Liver (tissue), 9 donors: ENCODE results near the gene PKD2L1. TPM values are rescaled to one million over a fixed set of nuclear protein-coding genes. Genes with fewer than 3 reads are reported as not detected.

Source experiments
- DNase-seq: peaks from one replicate; pipeline ENCODE4 v3.0.0-alpha.2; 2017; ENCODE audit warnings: low spot score
- H3K27ac ChIP-seq, 2 donors: one replicate each; pipeline ENCODE4 v1.7.0; 2013; ENCODE audit warnings: inconsistent platforms in 2 of 2, low read length in 2 of 2, control low read depth in 1 of 2, low read depth in 1 of 2, mild to moderate bottlenecking in 1 of 2
- H3K27me3 ChIP-seq, 4 donors: one replicate each; pipeline versions ENCODE4 v1.6.1 to v1.7.0; 2013; ENCODE audit warnings: low read length in 3 of 4, inconsistent platforms in 1 of 4, mild to moderate bottlenecking in 1 of 4, moderate library complexity in 1 of 4; ENCODE audit not compliant: control insufficient read depth in 4 of 4, insufficient read depth in 4 of 4
- H3K36me3 ChIP-seq, 4 donors: one replicate each; pipeline versions ENCODE4 v1.6.1 to v1.7.0; 2013; ENCODE audit warnings: low read length in 3 of 4, mild to moderate bottlenecking in 3 of 4, low read depth in 1 of 4, moderate library complexity in 1 of 4; ENCODE audit not compliant: control insufficient read depth in 4 of 4, insufficient read depth in 3 of 4
- H3K4me1 ChIP-seq, 4 donors: one replicate each; pipeline versions ENCODE4 v1.6.1 to v1.7.0; 2013; ENCODE audit warnings: low read length in 3 of 4, mild to moderate bottlenecking in 3 of 4, moderate library complexity in 1 of 4; ENCODE audit not compliant: control insufficient read depth in 4 of 4, insufficient read depth in 4 of 4
- H3K4me3 ChIP-seq, 3 donors: one replicate each; pipeline versions ENCODE4 v1.6.1 to v1.7.0; 2013; ENCODE audit warnings: low read length in 3 of 3, control low read depth in 1 of 3, low read depth in 1 of 3, mild to moderate bottlenecking in 1 of 3
- H3K9ac ChIP-seq, 2 donors: one replicate each; pipeline ENCODE4 v1.7.0; 2013; ENCODE audit warnings: low read length in 2 of 2, mild to moderate bottlenecking in 2 of 2, moderate library complexity in 2 of 2, control low read depth in 1 of 2, low read depth in 1 of 2
- H3K9me3 ChIP-seq, 4 donors: one replicate each; pipeline versions ENCODE4 v1.6.1 to v1.7.0; 2013; ENCODE audit warnings: low read length in 3 of 4; ENCODE audit not compliant: control insufficient read depth in 4 of 4
- FOXA1 ChIP-seq: IDR thresholded peaks from 2 replicates; pipeline ENCODE4 v1.6.1; 2016; ENCODE audit warnings: antibody characterized with exemption
- FOXA2 ChIP-seq: IDR thresholded peaks from 2 replicates; pipeline ENCODE4 v1.6.1; 2016; ENCODE audit warnings: antibody characterized with exemption
- GABPA ChIP-seq, 2 donors: IDR thresholded peaks in 1 of 2; conservative IDR thresholded peaks in 1 of 2; 2 replicates each; pipeline ENCODE4 v1.6.1; 2016; ENCODE audit warnings: antibody characterized with exemption in 2 of 2, mild to moderate bottlenecking in 1 of 2, moderate library complexity in 1 of 2
- HNF4A ChIP-seq, 2 donors: conservative IDR thresholded peaks; 2 replicates each; pipeline ENCODE4 v1.6.1; 2016; ENCODE audit warnings: antibody characterized with exemption in 2 of 2, mild to moderate bottlenecking in 2 of 2
- HNF4G ChIP-seq: IDR thresholded peaks from 2 replicates; pipeline ENCODE4 v1.6.1; 2016; ENCODE audit warnings: antibody characterized with exemption
- JUND ChIP-seq, 2 donors: IDR thresholded peaks; 2 replicates each; pipeline ENCODE4 v1.6.1; 2016; ENCODE audit warnings: antibody characterized with exemption in 2 of 2
- NR2F2 ChIP-seq: IDR thresholded peaks from 2 replicates; pipeline ENCODE4 v1.6.1; 2016; ENCODE audit warnings: antibody characterized with exemption
- RAD21 ChIP-seq, 2 donors: IDR thresholded peaks; 2 replicates each; pipeline ENCODE4 v1.6.1; 2016; ENCODE audit warnings: antibody characterized with exemption in 2 of 2, mild to moderate bottlenecking in 2 of 2
- REST ChIP-seq: IDR thresholded peaks from 2 replicates; pipeline ENCODE4 v1.6.1; 2016; ENCODE audit warnings: antibody characterized with exemption, mild to moderate bottlenecking
- RXRA ChIP-seq, 2 donors: IDR thresholded peaks; 2 replicates each; pipeline ENCODE4 v1.6.1; 2017 to 2018; ENCODE audit warnings: antibody characterized with exemption in 2 of 2, mild to moderate bottlenecking in 1 of 2
- SP1 ChIP-seq: IDR thresholded peaks from 2 replicates; pipeline ENCODE4 v1.6.1; 2018; ENCODE audit warnings: antibody characterized with exemption, mild to moderate bottlenecking
- TAF1 ChIP-seq: conservative IDR thresholded peaks from 2 replicates; pipeline ENCODE4 v1.6.1; 2016; ENCODE audit warnings: antibody characterized with exemption, mild to moderate bottlenecking
- YY1 ChIP-seq: IDR thresholded peaks from 2 replicates; pipeline ENCODE4 v1.6.1; 2016; ENCODE audit warnings: antibody characterized with exemption, mild to moderate bottlenecking
- ZBTB33 ChIP-seq: IDR thresholded peaks from 2 replicates; pipeline ENCODE4 v1.6.1; 2016; ENCODE audit warnings: antibody characterized with exemption
- WGBS: extraction: QIAGEN DNeasy Blood & Tissue Kit; methylation state at CpG from one replicate; pipeline ENCODE4 v1.1.7; 2013; 5-methylcytosine and 5-hydroxymethylcytosine counted together
- polyA plus RNA-seq, 2 donors: library from polyadenylated mRNA; stranded (reverse) in 1 of 2; unstranded in 1 of 2; fragments of 200-250 nt in 1 of 2; fragments of >200 nt in 1 of 2; fragmentation: Nextera tagmentation in 1 of 2; extraction: Ambion mirVana in 1 of 2; gene quantifications; one replicate each; pipeline versions ENCODE4 v1.2.1 to v1.2.3, GENCODE V29; 2013 to 2015
- total RNA-seq, 2 donors: library from RNA; depleted of rRNA; stranded (reverse); fragments of >200 nt; gene quantifications; one replicate each; pipeline ENCODE4 v1.2.3, GENCODE V29; 2014
- TF ChIP-seq, protein P1 (sequence below): fragments of 150-350 bp; IDR thresholded peaks from 2 replicates; pipeline ENCODE4 v1.5.1; 2017; ENCODE audit warnings: improper control_type of control experiment, low read depth, low read length; ENCODE audit not compliant: missing input control
- TF ChIP-seq, protein P2 (sequence below): IDR thresholded peaks from 2 replicates; pipeline ENCODE4 v1.6.1; 2016; ENCODE audit warnings: antibody characterized with exemption
- donor health status: healthy.
- donor health status: healthy.
- donor health status: healthy.
- donor health status: healthy.
- donor health status: healthy.

The PKD2L1 gene
- total and polyA plus RNA-seq, 4 donors, result 0.06 to 0.15 (median 0.11) TPM

DNA sequence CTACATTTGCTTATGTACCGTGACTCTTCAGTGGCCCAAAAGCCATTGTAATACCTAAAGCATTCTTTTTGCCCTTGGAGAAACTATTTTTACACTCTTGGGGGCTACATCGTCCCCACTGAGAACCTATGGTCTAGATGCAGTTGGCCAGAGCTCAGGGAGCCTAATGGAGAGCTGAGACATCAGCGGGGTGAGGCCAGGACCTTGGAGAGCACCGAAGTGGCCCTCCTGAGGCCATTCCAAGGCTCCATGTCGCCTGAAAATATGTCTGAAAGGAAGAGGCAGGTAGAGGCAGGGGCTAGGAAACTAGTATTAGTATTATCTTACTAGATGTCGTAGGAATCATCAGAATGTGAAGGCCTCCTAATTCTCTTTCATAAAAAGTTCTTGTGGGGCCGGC is 4.9 kb downstream of the PKD2L1 start:
- Histone ChIP-seq H3K36me3 (no peaks in the 10 kb centered on the region), H3K9ac (no peak overlapping the region), H3K27ac (no peak overlapping the region), H3K4me1 (no peaks in the 10 kb centered on the region), H3K9me3 (no peaks in the 10 kb centered on the region), H3K27me3 (no peaks in the 10 kb centered on the region), H3K4me3 (no peak overlapping the region)
- WGBS, result 58% methylated on average over 7 of the region's 7 CpGs
- TF ChIP-seq REST, result peak; percentile 90
- TF ChIP-seq HNF4A (conservative IDR thresholded peaks at IDR 0.05), result no peak
- DNase-seq, result no peak

DNA sequence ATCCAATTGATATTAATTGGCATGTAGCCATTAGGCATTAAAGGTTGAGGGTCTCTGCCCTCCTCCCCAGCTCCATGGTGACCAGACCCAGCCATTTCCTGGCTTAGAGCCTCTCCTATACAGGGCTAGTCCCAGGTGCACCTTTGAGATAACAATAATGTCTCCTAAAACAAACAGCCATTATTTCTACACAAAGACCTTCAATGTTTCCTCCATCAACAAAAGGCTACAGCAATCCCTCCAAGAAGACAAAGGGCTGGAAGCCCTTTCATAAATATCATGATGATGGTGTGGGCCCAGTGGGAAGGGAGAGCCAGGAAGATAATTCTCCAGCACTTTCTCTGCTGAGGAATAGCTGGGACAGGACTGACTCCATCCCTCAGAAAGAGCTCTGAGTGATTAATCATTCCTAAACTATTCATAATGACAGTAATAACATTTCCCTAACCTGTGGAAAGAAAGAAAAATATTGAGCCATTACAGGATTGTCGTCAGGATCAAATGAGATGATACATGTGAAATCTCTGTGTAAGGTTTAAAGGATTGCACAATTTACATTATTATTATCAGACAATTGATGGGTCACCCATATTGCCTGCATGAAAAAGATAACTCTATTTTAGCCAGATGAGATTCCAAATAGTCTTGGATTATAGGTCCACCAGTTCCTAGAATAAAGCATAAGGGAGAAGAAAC is 10.2 kb downstream of the PKD2L1 start:
- Histone ChIP-seq H3K4me1 (no peaks in the 10 kb centered on the region), H3K4me3 (no peak overlapping the region), H3K9ac (no peak overlapping the region), H3K27ac (no peak overlapping the region), H3K9me3 (no peaks in the 10 kb centered on the region), H3K36me3 (no peaks in the 10 kb centered on the region), H3K27me3 (no peaks in the 10 kb centered on the region)
- DNase-seq, result no peak
- WGBS, result 74% methylated on average over 1 of the region's 1 CpG
- no peak for TF ChIP-seq NR2F2
- no peak for TF ChIP-seq FOXA2
- no peak for TF ChIP-seq HNF4A (conservative IDR thresholded peaks at IDR 0.05)
- TF ChIP-seq YY1, result no peak

- Histone ChIP-seq H3K36me3 (no peaks in the 10 kb centered on the region), H3K27me3 (no peaks in the 10 kb centered on the region), H3K9ac (no peak overlapping the region), H3K9me3 (no peaks in the 10 kb centered on the region), H3K4me3 (no peak overlapping the region), H3K4me1 (no peaks in the 10 kb centered on the region), H3K27ac (no peak overlapping the region)
- WGBS, result 88% methylated on average over 4 of the region's 4 CpGs
- no peak for DNase-seq
- no peak for TF ChIP-seq HNF4G
- no peak for TF ChIP-seq FOXA1
- TF ChIP-seq TAF1, result no peak
- no peak for TF ChIP-seq SP1
- TF ChIP-seq FOXA2, result no peak
- TF ChIP-seq RXRA (IDR thresholded peaks at IDR 0.05), result no peak
- TF ChIP-seq REST, result no peak
- no peak for TF ChIP-seq GABPA (IDR thresholded peaks at IDR 0.05 in 1 of 2, conservative IDR thresholded peaks at IDR 0.05 in 1 of 2)
- TF ChIP-seq JUND (IDR thresholded peaks at IDR 0.05), result no peak
- TF ChIP-seq, protein P1, sequence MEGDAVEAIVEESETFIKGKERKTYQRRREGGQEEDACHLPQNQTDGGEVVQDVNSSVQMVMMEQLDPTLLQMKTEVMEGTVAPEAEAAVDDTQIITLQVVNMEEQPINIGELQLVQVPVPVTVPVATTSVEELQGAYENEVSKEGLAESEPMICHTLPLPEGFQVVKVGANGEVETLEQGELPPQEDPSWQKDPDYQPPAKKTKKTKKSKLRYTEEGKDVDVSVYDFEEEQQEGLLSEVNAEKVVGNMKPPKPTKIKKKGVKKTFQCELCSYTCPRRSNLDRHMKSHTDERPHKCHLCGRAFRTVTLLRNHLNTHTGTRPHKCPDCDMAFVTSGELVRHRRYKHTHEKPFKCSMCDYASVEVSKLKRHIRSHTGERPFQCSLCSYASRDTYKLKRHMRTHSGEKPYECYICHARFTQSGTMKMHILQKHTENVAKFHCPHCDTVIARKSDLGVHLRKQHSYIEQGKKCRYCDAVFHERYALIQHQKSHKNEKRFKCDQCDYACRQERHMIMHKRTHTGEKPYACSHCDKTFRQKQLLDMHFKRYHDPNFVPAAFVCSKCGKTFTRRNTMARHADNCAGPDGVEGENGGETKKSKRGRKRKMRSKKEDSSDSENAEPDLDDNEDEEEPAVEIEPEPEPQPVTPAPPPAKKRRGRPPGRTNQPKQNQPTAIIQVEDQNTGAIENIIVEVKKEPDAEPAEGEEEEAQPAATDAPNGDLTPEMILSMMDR, result no peak
- no peak for TF ChIP-seq RAD21 (IDR thresholded peaks at IDR 0.05)
- no peak for TF ChIP-seq ZBTB33
- no peak for TF ChIP-seq YY1
- no peak for TF ChIP-seq HNF4A (conservative IDR thresholded peaks at IDR 0.05)
- TF ChIP-seq, protein P2, sequence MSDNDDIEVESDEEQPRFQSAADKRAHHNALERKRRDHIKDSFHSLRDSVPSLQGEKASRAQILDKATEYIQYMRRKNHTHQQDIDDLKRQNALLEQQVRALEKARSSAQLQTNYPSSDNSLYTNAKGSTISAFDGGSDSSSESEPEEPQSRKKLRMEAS, result no peak
These were observed 11.8 kb downstream of the PKD2L1 start for GRCh38 chr10:100318207-100318606.
